AML-193 (cell line): ENCODE measurements around the gene DAPK1.
"Not testable (repeated sequence)": the region's sequence is repeated elsewhere in the genome, so short reads cannot be mapped to it uniquely, and the experiment has no call there.

Experiments
- DNase-seq, 2 experiments: peaks; one replicate each; lab custom pipeline; 2025; lab: John Stamatoyannopoulos, UW

DAPK1 gene

GRCh38 chr9:87741891-87742290 lies 244.2 kb downstream of the DAPK1 start:
- DNase-seq, result no peak

GRCh38 chr9:87742813-87743428 lies 245.3 kb downstream of the DAPK1 start:
- DNase-seq, result no peak

- DNase-seq, result not testable (repeated sequence)
Measured at GRCh38 chr9:87744247-87744646, 246.6 kb downstream of the DAPK1 start.

- no peak for DNase-seq
Measured at GRCh38 chr9:87746186-87746585, 248.5 kb downstream of the DAPK1 start.

DNA sequence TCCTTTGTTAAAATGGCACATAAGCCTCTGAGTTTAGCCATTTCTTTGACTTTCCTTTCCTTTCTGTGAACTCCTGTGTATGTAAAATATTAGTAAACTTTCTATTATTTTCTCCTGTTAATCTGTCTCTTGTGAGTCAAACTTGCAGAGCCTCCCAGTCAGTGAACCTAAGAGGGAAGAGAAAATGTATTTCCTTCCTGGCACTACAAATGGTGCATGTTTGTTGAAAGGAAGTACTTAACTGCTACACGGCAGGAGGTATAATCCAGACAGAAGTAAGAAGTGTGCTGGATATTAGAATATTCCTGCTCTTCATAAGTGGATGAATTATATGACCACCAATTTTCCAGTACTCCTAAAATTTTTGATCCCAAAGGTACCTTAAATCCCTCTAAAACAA lies 251.2 kb downstream of the DAPK1 start:
- DNase-seq, result no peak

DNA sequence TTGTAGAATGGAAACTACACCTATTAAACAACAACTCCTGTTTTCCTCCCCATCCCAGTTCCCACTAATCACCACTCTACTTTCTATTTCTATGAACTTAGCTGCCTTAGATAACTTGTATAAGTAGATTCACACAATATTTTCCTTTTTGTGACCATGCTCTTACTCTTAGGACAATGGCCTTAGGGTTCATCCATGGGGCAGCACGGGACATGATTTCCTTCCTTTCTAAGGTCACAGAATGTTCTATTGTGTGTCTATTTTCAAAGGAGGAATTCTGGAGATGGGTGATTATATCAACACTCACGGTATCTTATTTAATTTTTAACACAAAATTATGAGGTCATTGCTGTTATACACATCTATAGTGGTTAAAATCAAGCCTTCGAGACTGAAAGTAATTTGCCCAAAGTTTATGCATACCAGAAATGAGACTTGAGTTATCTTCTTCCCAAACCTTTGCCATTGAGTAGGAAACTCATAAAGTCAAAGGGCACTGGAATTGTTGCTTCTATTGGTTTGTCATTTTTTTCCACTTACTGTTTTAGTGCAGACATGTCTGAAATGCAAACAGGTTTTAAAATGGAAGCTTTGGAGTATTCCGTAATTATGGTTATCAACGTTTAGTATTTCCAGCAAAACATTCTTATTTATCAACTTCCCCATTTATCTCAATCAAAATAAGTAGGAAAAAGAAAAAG lies 251.8 kb downstream of the DAPK1 start:
- DNase-seq, result no peak

GRCh38 chr9:87750726-87751125 lies 253.1 kb downstream of the DAPK1 start:
- no peak for DNase-seq

GRCh38 chr9:87751423-87751822 lies 253.8 kb downstream of the DAPK1 start:
- DNase-seq, result no peak

DNA sequence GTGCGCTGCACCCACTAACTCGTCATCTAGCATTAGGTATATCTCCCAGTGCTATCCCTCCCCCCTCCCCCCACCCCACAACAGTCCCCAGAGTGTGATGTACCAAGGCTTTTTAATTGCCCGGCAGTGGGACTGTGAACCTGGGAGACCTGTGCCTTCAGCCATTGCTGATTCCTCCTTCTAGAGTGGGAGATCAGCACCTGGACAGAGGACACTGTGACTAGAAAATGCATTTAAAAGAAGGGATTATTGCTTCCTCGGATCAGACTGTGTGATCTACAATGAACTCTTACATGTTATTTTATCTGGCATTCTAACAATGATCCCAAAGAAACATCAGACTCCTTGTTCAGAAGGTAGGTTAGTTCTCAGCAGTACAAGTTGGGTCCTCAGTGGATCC lies 254.2 kb downstream of the DAPK1 start:
- no peak for DNase-seq

GRCh38 chr9:87753313-87753712 lies 255.6 kb downstream of the DAPK1 start:
- no peak for DNase-seq
